NCI-H1417 (cell line): ENCODE measurements around the gene TSC1.

ENCODE experiments used
- DNase-seq, 3 experiments: peaks; one replicate each; lab custom pipeline; 2025; lab: John Stamatoyannopoulos, UW

The TSC1 gene

DNA sequence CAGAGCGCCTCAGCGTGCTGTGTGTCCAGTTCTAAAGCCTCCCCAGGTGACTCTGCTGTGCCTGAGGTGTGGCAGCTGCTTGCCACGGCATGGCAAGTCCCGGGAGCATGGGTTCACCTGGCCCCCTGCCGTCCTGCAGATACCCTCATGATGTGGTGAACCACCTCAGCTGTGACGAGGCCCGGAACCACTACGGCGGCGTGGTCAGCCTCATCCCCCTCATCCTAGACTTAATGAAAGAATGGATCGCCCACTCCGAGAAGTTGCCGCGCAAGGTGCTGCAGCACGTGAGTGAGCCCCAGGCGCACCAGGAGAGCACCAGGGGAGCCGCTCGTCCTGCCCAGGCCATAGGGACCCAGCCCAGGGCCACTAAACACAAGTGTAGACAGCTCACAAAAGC lies 56.3 kb downstream of the TSC1 start:
- no peak for DNase-seq

DNA sequence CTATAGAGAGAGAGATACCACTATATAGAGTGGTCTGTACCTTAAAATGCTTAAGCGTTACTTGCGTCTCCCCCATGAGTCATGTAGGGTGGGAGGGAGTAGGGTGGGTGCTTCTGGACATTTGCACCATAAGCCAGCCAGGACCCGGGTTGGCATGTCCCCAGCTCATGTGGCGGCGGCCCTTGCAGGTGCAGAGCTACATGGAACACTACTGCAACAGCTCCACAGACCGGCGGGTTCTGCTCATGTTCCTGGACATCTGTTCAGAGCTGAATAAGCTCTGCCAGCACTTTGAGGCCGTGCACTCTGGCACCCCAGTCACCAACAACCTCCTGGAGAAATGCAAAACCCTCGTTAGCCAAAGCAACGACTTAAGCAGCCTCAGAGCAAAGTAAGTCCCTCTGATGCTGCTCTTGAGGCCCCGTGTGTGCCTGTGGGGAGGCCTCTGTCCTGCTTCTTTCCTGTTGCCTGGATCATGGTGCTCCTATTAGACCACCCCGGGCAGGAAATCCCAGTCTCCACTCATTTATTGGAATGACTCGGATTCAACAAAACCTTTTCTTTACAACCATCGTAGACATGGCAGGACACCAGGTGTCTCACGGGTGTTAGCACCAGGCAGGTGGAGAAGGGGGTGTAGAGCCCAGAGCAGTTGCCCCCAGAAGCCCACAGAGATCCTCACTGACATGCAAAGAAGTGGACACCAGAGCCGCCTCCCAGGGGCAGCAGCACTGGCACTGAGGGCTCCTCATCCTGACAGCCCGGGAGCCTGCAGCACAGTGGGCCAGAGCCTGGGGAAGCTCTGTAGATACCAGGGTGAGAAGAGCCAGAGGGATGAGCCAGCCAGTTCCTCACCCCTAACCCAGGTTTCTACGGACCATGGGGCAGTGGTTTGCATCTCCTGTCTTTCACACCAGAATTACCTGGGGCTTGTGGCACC lies 57.0 kb downstream of the TSC1 start:
- no peak for DNase-seq

DNA sequence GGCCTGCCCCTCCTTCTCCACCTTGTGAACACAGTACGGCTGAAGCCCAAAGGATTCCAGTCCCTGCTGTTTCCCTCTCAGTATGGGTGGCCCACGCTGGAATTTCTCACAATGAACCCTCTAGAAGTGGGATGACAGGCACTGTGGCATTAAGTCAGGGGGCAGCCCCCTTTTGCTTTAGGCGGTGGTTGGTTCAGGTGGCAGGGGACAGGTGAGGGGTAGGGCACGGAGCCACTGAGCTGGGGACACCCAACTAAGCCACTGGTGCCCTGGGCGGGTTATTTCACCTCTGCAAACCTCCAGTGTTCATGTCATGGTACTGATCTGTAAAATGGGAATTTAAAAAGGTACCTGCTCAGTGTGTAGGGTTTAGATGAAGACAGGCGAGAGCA lies 58.1 kb downstream of the TSC1 start:
- no peak for DNase-seq

DNA sequence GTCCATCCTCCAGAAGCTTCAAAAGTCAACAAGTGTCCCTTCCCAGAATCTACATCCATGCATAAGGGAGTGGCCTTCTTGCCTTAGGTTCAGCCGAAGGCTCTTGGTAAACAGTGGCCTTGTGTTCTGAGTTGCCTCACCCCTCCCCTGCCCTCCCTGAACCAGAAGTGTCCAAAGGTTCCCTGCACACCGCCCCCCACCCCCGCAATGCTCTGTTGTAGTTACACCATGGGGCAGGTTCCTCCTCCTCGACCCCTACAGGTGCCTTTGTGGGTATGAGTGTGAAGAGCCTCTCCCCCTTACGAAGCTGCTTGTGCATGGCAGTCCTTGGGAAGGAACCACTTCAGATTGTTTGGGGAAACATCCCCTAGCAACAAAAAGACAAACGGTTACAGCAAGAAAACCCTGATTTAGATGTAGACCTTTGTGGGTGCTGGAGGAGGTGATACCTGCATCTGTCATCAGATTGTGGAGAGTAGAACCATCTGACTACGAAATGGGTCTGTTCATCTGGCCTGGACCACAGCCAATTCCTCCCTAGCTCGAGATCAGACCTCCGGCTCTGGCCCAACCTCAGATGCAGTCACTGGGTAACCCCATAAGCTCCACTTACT lies 58.6 kb downstream of the TSC1 start:
- DNase-seq = no peak

DNA sequence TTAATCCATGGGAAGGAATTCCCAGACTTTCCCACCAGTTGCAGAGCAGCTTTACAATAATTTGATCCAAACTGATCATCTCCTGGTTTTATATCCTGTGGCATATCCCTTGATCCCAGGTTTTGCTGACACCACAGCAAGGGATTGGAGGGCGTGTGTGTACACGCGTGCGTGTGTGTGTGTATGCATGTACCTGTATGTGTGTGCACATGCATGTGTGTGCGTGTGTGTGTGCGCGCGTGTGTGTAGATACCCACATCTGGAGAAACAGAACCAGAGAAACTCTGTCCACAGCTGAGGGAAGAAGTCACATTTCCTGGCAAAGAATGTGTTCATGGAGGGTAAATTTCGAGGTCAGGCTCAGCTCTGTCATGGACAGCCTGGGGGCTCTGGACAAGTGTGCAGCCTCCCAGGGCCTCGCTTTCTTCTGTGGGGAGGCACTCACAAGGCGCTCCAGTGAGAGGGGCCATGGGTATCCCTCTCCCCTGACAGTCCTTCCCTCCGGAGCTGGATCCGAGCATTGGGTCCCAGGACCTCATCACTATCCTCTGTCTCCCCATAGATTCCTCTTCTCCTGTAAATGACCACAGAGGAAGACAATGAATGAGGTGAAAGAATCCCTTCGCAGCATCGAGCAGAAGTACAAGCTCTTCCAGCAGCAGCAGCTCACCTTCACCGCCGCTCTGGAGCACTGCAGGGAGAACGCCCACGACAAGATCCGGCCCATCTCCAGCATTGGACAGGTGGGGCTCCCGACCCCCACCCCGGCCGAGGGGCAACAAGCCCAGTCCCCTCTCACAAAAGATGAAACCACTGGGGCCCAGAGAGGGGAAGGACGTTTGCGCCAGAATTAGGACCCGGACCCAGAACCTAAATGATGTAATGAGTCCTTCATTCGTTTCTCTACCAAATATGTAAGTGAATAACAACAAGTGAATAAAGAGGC lies 60.8 kb downstream of the TSC1 start:
- no peak for DNase-seq

DNA sequence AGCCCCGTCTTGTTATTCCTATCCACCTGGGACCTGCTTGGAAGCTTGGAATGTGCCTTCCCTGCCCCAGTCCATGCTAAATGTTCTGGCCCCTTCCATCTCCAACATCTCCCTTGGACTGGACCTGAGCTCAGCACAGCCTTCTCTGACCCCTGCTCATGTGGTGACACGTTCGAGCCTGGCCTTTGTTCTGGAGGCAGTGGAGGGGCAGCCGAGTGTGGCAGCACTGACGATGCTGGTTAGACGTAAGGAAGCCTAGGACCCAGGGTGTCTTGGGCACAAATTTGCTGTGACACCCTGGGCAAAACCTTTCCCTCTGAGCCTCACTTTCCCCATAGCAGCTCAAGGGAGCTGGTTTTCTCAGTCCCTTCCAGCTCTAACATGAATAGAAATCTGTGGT lies 61.8 kb downstream of the TSC1 start:
- no peak for DNase-seq

DNA sequence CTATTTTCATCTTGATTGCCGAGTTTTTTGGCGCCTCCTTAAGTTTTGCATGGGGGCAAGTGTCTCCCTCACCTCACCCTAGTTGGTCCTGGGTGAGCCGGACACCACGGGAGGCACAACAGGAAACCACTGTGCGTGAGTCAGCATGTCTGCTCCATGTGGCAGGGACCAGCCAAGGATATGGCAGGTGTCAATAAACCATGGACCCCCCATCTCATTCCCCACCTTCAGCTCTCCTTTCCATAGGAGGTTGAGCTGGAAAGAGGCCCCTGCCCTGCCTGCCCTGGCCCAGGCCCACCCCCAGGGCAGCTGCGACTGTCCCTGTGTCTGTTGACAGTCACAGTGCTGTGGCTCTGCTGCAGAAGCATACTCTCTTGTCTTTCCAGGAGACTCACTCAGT lies 62.6 kb downstream of the TSC1 start:
- no peak for DNase-seq

DNA sequence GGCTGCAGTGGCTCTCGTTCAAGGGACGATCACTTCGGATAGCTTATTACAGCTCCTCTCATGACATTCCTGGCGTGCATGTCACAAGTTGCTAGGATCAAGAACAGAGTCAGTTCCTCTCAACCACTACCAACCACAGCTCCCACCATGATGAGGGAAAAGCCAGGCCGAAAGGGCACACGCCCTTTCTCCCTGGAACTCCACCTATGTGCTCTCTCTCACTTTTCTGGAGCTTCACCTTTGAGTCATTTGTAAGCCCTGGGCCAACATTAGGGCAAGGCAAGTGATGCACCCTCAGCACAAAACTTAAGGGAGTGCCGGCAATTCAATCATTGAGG lies 64.1 kb downstream of the TSC1 start:
- DNase-seq = no peak

DNA sequence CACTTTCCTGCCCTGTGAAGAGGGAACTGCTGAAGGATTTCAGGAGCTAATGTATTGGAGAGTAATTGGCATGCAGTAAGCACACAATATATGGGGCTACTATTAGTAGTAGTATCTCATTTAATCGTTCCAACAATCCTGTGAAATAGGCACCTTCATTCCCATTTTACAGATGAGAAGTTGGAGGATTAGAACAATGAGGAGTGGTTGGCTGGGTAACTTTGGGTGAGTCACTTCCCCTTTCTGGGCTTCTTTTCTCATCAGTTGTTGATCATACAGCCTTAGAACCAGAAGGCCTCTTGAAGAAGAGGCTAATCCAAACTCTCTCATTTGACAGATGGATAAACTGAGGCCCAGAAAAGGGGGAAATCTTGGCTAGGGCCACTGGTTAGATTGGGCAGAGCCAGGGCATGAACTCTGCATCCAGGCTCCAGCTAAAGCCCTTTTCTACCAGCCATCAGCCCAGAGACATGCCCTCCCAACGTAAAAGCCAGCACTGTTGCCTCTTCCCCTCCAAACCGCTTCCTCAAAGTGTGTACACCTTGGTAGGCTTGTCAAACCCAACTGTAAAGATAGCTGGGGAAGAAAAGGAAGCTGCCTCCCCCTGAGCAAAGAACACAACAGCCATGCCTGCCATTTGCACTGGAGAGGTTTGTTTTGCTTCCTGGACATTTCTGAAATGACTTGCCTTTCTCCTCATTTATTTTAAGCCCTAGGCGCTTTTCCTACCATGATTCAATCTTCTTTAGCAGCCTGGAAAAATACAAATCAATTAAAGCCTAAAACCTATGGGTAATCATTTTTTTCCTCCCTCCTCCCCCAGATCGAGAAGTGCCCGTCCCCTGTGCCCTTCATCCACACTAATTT lies 64.7 kb downstream of the TSC1 start:
- DNase-seq = no peak

DNA sequence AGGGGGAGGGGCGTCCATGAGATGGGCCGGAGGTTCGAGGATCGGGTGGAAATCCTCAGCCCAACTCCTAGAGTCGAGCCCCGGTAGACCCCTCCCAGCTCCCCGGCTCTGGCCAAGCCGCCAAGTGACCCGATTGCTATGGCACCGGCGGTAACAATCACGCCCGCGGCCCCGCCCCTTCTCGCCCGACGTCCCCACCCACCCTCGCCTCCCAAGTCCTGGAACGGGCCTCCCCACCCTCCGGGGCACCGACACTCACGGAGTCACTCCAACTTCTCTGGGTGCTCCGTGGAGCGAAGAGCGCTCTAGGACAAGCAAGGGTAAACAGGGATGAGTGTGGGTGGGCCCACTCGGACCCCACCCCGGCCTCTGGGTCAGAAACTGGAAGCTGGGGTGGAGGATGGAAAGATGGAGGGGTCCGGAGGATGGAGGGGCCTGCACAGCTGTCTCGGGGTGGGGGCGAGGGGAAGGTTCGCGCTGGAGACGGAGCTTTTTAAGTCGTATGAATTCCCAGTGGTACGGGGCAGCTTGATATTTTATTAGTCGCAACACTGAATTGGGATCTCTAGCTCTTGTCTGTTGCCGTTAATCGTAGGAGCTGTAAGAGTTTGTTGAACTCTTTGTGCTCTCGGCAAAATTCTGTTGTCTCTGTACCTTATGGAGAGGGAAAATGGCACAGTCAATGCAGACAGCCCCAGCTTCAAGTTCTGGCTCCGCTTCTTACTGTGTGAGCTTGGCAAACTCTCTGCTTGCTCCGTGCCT lies 65.5 kb downstream of the TSC1 start, which contains the start of gene SPACA9:
Gene SPACA9, plus strand, starts transcription at position 204 of the 762 bp plus-strand sequence. CDS start 5,050 bp downstream, outside the sequence.
- peak in 2 of 3 experiments; percentile 55 to 68 for DNase-seq

DNA sequence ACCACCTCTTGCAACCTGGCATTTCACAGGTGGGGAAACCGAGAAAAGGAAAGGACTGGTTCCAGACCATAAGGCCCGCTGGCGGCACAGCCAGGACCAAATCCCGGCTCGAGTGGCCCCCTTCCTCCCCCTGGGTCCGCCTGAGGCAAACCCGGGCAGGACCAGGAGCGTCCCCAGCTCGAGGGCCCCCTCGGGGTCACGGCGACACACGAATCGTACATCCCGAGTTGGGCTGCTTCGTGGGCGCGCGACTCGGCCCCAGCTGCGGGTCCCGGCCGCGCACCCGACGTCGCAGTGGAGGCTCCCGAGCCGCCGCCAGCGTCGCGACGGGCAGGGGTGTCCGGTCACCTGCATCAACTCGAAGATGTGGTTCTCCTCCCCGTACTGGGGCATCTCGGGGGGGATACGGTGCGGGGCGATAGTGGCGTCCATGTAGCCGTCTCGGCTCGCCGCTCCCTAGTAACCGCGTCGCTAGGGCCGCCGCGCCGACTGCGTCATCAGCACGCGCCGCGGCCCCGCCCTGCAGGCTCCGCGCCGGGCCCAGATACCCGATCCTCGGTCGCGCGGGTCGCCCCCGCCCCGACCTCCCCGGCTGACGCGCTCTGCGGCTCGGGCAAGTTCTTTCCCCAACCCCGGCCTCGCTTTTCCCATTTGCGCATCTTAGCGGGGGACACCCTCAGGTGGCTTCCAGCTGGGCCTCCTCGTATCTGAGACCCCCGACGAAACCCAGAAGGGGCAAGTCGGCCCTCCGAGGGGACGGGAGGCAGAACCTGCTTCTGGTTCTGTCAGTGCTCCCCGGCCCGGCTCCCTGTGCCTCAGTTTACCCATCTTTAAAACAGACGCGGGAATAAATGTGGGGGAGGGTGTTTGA lies 66.4 kb downstream of the TSC1 start, which contains the start of gene AK8:
Gene AK8, minus strand, starts transcription at position 461 of the 871 bp plus-strand sequence. Its CDS starts 29 bp downstream, at position 432.
- DNase-seq = peak; percentile 58 to 84 (median 84)

DNA sequence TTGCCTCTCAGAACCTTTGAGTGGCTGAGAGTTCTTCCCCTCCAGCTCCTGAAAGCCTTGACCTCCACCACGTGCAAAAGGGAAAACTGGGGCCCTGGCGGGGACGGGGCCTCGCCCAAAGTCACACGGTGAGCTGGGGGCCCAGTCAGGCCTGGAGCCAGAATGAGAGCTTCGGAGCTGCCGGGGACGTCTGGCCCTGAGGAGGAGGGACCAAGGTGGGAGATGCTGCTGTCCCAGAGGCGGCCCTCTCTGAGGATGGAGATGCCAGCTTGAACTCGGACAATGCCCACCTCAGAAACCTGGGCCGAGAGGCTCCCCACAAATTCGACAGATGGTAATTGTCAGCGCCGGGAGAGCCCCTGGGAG lies 67.0 kb downstream of the TSC1 start:
- no peak for DNase-seq

DNA sequence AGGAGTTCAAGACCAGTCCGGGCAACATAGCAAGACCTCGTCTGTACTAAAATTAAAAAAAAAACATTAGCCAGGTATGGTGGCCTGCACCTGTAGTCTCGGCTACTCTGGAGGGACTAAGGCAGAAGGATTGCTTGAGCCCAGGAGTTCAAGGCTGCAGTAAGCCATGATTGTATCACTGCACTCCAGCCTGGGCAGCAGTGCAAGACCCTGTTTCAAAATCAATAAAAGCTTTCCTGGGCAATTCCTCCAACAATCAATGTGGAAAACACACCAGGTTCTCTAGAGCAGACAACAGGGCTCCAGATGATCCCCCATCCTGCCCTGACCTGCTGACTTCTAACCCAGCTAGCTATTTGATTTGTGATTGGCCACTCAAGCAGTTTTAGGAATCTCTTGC lies 67.6 kb downstream of the TSC1 start:
- DNase-seq = no peak

DNA sequence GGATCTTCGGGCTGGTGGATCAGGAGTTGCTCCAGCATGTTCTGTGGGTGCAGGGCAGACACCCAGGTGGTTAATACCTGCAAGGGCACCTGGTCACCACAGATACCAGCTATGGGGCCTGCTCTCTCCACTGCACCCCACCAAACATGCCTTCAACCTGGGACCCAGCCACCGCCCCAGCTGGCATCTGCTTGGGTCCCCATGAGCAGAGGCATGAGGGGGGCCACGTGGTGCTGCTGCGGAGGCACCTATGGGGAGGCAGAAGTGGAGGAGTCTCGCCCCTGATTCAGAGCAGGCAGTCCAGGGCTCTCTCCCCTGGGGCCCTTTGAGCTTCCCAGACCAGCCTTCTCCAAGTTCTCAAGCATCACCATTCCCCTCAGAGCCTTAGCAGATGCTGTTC lies 69.3 kb downstream of the TSC1 start:
- DNase-seq = no peak

DNA sequence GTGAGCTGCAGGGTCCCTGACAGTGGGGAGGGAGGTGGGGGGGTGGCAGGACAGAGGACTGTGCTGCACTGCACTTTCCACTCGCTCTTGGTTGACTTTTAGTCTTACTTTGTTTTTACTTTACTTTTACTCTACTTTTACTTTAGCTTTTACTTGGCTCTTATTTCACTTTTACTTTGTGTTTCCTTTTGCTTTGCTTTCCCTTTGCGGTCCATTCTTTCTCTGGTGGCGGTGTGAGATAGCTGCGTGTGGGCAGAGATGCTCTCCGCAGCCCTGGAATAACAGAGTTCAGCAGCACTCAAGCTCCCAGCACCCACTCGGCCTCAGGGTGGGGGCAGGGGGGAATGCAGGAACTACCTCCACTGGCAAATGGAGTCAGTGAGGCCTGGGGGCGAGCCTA lies 71.0 kb downstream of the TSC1 start:
- no peak for DNase-seq

DNA sequence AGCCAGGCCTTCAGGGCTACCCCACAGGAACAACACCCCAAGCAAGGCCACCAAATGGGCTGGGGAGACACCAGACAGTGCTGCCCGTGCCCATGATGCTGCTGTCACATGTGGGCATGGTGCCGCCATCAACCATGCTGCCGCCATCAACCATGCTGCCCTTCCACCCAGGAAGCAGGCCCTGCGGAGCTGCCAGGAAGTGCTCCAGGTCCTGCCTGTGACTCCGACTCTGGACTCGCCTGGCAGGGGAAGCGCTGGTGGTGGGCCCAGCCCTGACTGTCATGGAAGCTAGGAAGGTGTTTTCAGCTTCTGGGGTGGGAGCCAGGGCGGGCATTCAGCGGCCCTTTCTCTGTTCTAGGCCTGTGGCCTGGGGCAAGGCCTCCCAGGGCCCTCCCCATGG lies 75.2 kb downstream of the TSC1 start:
- DNase-seq = no peak

DNA sequence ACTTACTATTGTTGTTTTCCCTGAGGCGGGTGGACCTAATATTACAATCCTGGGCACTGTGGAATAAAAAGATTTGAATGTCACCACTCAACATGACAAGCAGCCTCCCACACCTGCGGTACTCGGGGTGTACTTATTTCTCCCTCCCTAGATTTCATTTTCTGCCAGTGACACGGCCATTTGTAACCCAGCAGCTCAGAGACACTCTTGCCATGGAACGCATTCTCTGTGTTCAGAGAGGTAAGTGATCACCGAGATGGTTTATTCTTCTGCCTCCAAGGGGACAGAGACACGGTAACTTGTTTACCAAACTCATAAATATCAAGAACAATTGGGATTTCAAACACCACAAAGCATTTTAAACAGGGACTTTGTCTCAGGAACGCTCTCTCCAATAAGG lies 77.5 kb downstream of the TSC1 start:
- no peak for DNase-seq

DNA sequence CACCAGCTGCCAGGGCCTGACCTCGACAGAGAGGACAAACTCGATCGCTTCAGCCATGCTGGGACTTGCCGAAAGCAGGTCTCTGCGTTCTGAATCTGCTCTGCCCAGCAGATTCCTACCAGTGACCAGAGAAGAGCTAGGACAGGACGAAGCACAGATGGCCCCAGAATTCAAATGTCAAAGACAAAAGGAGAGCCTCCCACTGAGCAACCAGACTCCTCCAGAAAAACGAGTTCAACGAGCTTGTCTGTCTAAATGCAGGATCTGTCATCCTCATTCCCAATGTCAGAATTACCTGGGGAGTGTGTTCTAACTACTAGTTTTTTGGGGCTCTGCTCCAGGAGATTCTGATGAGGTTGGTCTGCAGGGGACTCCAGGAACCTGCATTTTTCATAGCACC lies 79.7 kb downstream of the TSC1 start:
- no peak for DNase-seq

DNA sequence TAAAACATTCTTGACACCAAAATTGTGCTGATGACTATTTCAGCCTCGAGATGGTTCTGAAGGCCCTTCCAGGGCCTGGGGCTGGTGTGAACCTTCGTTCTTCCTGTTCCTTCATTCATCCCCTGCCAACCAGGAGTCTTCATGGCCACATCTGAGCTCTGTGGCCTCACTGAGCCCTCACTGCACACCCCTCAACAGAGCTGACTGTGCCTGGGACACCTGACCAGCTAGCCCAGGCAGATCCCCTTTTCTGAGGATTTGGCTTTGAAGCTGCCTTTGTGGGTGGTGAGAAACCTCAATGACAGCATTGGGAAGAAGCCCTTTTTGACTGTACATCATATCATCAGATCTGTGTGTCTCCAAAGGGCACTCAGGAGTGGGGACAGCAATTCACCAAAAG lies 80.1 kb downstream of the TSC1 start:
- DNase-seq = no peak

DNA sequence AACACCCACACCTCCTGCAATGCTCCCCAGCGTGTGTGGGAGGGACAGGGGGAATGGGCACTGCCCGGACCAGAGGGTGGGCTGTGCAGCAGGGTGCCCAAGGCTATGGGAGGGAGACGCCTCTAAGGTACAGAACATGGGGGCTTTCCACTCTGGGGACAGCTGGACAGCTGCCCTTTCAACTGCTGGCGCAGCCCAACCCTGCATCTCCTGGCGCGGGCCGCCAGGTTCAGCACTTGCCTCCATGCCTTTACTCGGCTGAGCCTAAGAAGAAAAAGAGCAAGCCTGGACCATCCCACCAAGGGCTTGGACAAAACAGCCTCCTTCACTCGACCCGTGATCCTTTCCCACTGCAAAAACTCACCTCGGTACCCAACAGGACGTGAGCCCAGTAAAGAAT lies 81.3 kb downstream of the TSC1 start:
- DNase-seq = no peak
